Uterus (tissue), 4 donors: ENCODE measurements around the gene TMEM88. TPM values are rescaled to one million over a fixed set of nuclear protein-coding genes. Genes with fewer than 3 reads are reported as not detected.

ENCODE experiments used
- DNase-seq, 2 donors: peaks; one replicate each; pipeline ENCODE4 v3.0.0-alpha.2; 2019 to 2020
- H3K27ac ChIP-seq, 2 donors: fragments of 200-600 bp; sonication (generic); 1 replicate in 1 of 2; 2 replicates in 1 of 2; pipeline ENCODE4 v1.5.1; 2016 to 2018
- H3K27me3 ChIP-seq, 2 donors: fragments of 200-600 bp; sonication (generic); one replicate each; pipeline ENCODE4 v1.5.1; 2018 to 2019; ENCODE audit warnings: control low read depth in 1 of 2
- H3K36me3 ChIP-seq, 2 donors: fragments of 200-600 bp; sonication (generic); one replicate each; pipeline ENCODE4 v1.5.1; 2019; ENCODE audit warnings: control low read depth in 1 of 2
- H3K4me1 ChIP-seq, 2 donors: fragments of 200-600 bp; sonication (generic); one replicate each; pipeline ENCODE4 v1.5.1; 2018 to 2019; ENCODE audit warnings: control low read depth in 1 of 2
- H3K4me3 ChIP-seq, 2 donors: fragments of 200-600 bp; sonication (generic); 1 replicate in 1 of 2; 2 replicates in 1 of 2; pipeline ENCODE4 v1.5.1; 2018 to 2019; ENCODE audit warnings: mild to moderate bottlenecking in 1 of 2
- H3K9me3 ChIP-seq, 2 donors: fragments of 200-600 bp; sonication (generic); one replicate each; pipeline ENCODE4 v1.5.1; 2019; ENCODE audit warnings: control low read depth in 1 of 2
- CTCF ChIP-seq, 4 experiments: fragments of 200-600 bp in 2 of 4; fragments of 450-650 bp in 2 of 4; sonication (generic) in 2 of 4; IDR thresholded peaks; one replicate each; pipeline ENCODE4 v1.5.1; 2016 to 2019; ENCODE audit warnings: antibody characterized with exemption in 4 of 4, mild to moderate bottlenecking in 2 of 4, moderate library complexity in 1 of 4
- POLR2A ChIP-seq, 2 donors: fragments of 450-650 bp; IDR thresholded peaks; one replicate each; pipeline ENCODE4 v1.6.1; 2016; ENCODE audit warnings: antibody characterized with exemption in 2 of 2, mild to moderate bottlenecking in 1 of 2, moderate library complexity in 1 of 2
- intact Hi-C: fragments of 100-400 bp; cut with DNase I; formaldehyde crosslinking; loops from one replicate; pipeline ENCODE4 v1.15.1; 2023; ENCODE audit warnings: low total_unique reads
- total RNA-seq, 4 donors: library from RNA; depleted of rRNA in 3 of 4; stranded (reverse); fragments of >200 nt in 3 of 4; gene quantifications; one replicate each; pipeline versions ENCODE4 v1.1.0 to v1.2.4, GENCODE V29; 2014 to 2023
- donor health status: DM: yes; HTN: yes; CAD: no.

The TMEM88 gene
- total RNA-seq, 4 donors from 2014 or later, result 7.3 to 68.1 (median 28.1) TPM

GRCh38 chr17:7818746-7819645, 35.9 kb upstream of the TMEM88 start:
- TF ChIP-seq CTCF (IDR thresholded peaks at IDR 0.05) (no peak), POLR2A (IDR thresholded peaks at IDR 0.05) (no peak)
- intact Hi-C loops, result no loop called here
- no peak overlapping the region for H3K4me3 ChIP-seq
- H3K27ac ChIP-seq, result no peak overlapping the region
- H3K9me3 ChIP-seq, result no peaks in the 10 kb centered on the region
- H3K4me1 ChIP-seq, result no peaks in the 10 kb centered on the region
- H3K36me3 ChIP-seq, result no peaks in the 10 kb centered on the region
- H3K27me3 ChIP-seq, result no peaks in the 10 kb centered on the region
- no peak for DNase-seq

GRCh38 chr17:7820231-7820630, 34.6 kb upstream of the TMEM88 start:
- H3K27ac ChIP-seq, result no peak overlapping the region
- no peaks in the 10 kb centered on the region for H3K9me3 ChIP-seq
- no peaks in the 10 kb centered on the region for H3K4me1 ChIP-seq
- no peak overlapping the region for H3K4me3 ChIP-seq
- H3K27me3 ChIP-seq, result no peaks in the 10 kb centered on the region
- no peaks in the 10 kb centered on the region for H3K36me3 ChIP-seq
- no peak for TF ChIP-seq POLR2A (IDR thresholded peaks at IDR 0.05)
- TF ChIP-seq CTCF (IDR thresholded peaks at IDR 0.05), result no peak
- intact Hi-C loops, result loop anchor here (10.0 kb wide), 1 partner anchor 75 kb away; no protein-coding TSS in a partner anchor
- DNase-seq, result no peak

GRCh38 chr17:7822126-7822525, 32.7 kb upstream of the TMEM88 start:
- Histone ChIP-seq H3K27me3 (no peaks in the 10 kb centered on the region), H3K4me3 (no peak overlapping the region), H3K4me1 (no peaks in the 10 kb centered on the region), H3K36me3 (no peaks in the 10 kb centered on the region), H3K9me3 (no peaks in the 10 kb centered on the region), H3K27ac (no peak overlapping the region)
- intact Hi-C loops, result loop anchor here (10.0 kb wide), 1 partner anchor 77 kb away; no protein-coding TSS in a partner anchor
- DNase-seq, result no peak
- no peak for TF ChIP-seq CTCF (IDR thresholded peaks at IDR 0.05)
- no peak for TF ChIP-seq POLR2A (IDR thresholded peaks at IDR 0.05)

GRCh38 chr17:7823581-7824001, 31.3 kb upstream of the TMEM88 start:
- no peak overlapping the region for H3K27ac ChIP-seq
- intact Hi-C loops, result loop anchor here (10.0 kb wide), 1 partner anchor 79 kb away; no protein-coding TSS in a partner anchor
- TF ChIP-seq CTCF (IDR thresholded peaks at IDR 0.05) (no peak), POLR2A (IDR thresholded peaks at IDR 0.05) (no peak)
- H3K36me3 ChIP-seq, result no peaks in the 10 kb centered on the region
- no peaks in the 10 kb centered on the region for H3K27me3 ChIP-seq
- DNase-seq, result no peak
- no peaks in the 10 kb centered on the region for H3K4me1 ChIP-seq
- no peak overlapping the region for H3K4me3 ChIP-seq
- no peaks in the 10 kb centered on the region for H3K9me3 ChIP-seq
